ENCODE results near the gene PAX3. TPM values are rescaled to one million over a fixed set of nuclear protein-coding genes. Genes with fewer than 3 reads are reported as not detected.

The PAX3 gene
- total RNA-seq, 1 experiment from 2014 or later: not detected

DNA sequence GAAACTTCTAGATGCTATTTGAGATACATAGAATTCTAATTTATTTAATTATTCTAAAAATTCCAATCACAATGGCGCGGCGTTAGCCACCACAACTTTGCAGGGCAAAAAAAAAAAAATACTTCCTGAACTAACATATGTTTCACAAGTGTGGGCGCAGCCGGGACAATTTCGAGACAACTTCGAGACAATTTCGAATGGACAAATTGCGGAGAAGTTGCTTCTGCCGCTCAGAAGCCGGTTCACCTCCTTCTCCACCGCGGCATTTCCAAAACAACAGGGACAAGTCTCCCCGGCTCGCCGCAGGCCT, 842 bp downstream of the PAX3 start:
- Histone ChIP-seq H2AFZ (no peak overlapping the region), H3K9me3 (ENCODE audit: insufficient read depth, low read depth) (no peaks in the 10 kb centered on the region), H3K27ac (no peak overlapping the region), H3K27me3 (ENCODE audit: insufficient read depth, low read depth) (peaks cover 82% of the 10 kb centered on the region), H3K79me2 (ENCODE audit: low read depth) (no peaks in the 10 kb centered on the region), H3K36me3 (ENCODE audit: low read depth) (no peaks in the 10 kb centered on the region), H3K4me1 (replicated peaks; ENCODE audit: insufficient read depth) (no peaks in the 10 kb centered on the region), H3K4me2 (no peak overlapping the region), H3K4me3 (no peak overlapping the region), H3K9me2 (ENCODE audit: insufficient read depth) (no peaks in the 10 kb centered on the region), H3F3A (ENCODE audit: insufficient read depth, low read depth) (no peaks in the 10 kb centered on the region), H4K20me1 (ENCODE audit: insufficient read depth) (no peaks in the 10 kb centered on the region)
- ChIA-PET POLR2A (ENCODE audit: unreplicated experiment) (no interaction called here), CTCF (no interaction called here)
- BruUV-seq (replicated peaks): no TSS peak
- TF ChIP-seq EZH2 (IDR thresholded peaks at IDR 0.05; ENCODE audit: low read depth): no peak
- TF ChIP-seq, protein P1, sequence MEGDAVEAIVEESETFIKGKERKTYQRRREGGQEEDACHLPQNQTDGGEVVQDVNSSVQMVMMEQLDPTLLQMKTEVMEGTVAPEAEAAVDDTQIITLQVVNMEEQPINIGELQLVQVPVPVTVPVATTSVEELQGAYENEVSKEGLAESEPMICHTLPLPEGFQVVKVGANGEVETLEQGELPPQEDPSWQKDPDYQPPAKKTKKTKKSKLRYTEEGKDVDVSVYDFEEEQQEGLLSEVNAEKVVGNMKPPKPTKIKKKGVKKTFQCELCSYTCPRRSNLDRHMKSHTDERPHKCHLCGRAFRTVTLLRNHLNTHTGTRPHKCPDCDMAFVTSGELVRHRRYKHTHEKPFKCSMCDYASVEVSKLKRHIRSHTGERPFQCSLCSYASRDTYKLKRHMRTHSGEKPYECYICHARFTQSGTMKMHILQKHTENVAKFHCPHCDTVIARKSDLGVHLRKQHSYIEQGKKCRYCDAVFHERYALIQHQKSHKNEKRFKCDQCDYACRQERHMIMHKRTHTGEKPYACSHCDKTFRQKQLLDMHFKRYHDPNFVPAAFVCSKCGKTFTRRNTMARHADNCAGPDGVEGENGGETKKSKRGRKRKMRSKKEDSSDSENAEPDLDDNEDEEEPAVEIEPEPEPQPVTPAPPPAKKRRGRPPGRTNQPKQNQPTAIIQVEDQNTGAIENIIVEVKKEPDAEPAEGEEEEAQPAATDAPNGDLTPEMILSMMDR (conservative IDR thresholded peaks at IDR 0.05): no peak
- DNase-seq: no peak
- intact Hi-C loops (cut with micrococcal nuclease; ENCODE audit: unreplicated experiment): no loop called here

DNA sequence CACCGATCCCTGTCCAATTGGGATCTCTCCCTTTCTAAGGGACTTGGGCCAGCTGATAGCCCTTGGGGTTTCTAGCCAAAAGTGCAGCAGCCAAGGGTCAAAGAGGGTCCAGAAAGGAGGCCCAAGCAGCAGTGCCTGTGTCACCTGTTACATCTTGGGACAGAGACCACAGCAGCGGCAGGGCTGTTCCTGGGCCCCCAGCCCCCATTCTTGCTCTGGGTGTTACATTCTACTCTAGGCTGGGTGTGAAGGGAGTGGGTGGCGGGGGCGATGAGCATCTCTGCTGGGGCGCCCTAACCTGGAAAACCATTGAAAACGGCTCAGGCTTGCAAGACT, 1.2 kb downstream of the PAX3 start:
- ChIA-PET POLR2A (ENCODE audit: unreplicated experiment) (no interaction called here), CTCF (no interaction called here)
- Histone ChIP-seq H3K27ac (no peak overlapping the region), H3K79me2 (ENCODE audit: low read depth) (no peaks in the 10 kb centered on the region), H3K4me1 (replicated peaks; ENCODE audit: insufficient read depth) (no peaks in the 10 kb centered on the region), H3K9me3 (ENCODE audit: insufficient read depth, low read depth) (no peaks in the 10 kb centered on the region), H3K4me3 (no peak overlapping the region), H4K20me1 (ENCODE audit: insufficient read depth) (no peaks in the 10 kb centered on the region), H3K9me2 (ENCODE audit: insufficient read depth) (no peaks in the 10 kb centered on the region), H3K4me2 (no peak overlapping the region), H3F3A (ENCODE audit: insufficient read depth, low read depth) (no peaks in the 10 kb centered on the region), H3K27me3 (ENCODE audit: insufficient read depth, low read depth) (peaks cover 82% of the 10 kb centered on the region), H2AFZ (no peak overlapping the region), H3K36me3 (ENCODE audit: low read depth) (no peaks in the 10 kb centered on the region)
- intact Hi-C loops (cut with micrococcal nuclease; ENCODE audit: unreplicated experiment): no loop called here
- no peak for DNase-seq
- no TSS peak for BruUV-seq (replicated peaks)
- TF ChIP-seq, protein P1 (conservative IDR thresholded peaks at IDR 0.05): no peak
- TF ChIP-seq EZH2 (IDR thresholded peaks at IDR 0.05; ENCODE audit: low read depth): no peak

GRCh38 chr2:222296911-222297599, 1.7 kb downstream of the PAX3 start:
- no TSS peak for BruUV-seq (replicated peaks)
- ChIA-PET POLR2A (ENCODE audit: unreplicated experiment) (no interaction called here), CTCF (no interaction called here)
- peaks cover 82% of the 10 kb centered on the region for H3K27me3 ChIP-seq (ENCODE audit: insufficient read depth, low read depth)
- H2AFZ ChIP-seq: no peak overlapping the region
- H3K9me2 ChIP-seq (ENCODE audit: insufficient read depth): no peaks in the 10 kb centered on the region
- TF ChIP-seq EZH2 (IDR thresholded peaks at IDR 0.05; ENCODE audit: low read depth): no peak
- TF ChIP-seq, protein P1 (conservative IDR thresholded peaks at IDR 0.05): no peak
- no peak for DNase-seq
- no peaks in the 10 kb centered on the region for H4K20me1 ChIP-seq (ENCODE audit: insufficient read depth)
- H3K4me1 ChIP-seq (replicated peaks; ENCODE audit: insufficient read depth): no peaks in the 10 kb centered on the region
- no peak overlapping the region for H3K27ac ChIP-seq
- no peaks in the 10 kb centered on the region for H3K9me3 ChIP-seq (ENCODE audit: insufficient read depth, low read depth)
- H3F3A ChIP-seq (ENCODE audit: insufficient read depth, low read depth): no peaks in the 10 kb centered on the region
- H3K4me2 ChIP-seq: no peak overlapping the region
- no peak overlapping the region for H3K4me3 ChIP-seq
- intact Hi-C loops (cut with micrococcal nuclease; ENCODE audit: unreplicated experiment): no loop called here
- H3K79me2 ChIP-seq (ENCODE audit: low read depth): no peaks in the 10 kb centered on the region
- H3K36me3 ChIP-seq (ENCODE audit: low read depth): no peaks in the 10 kb centered on the region
